GM19324 (cell line): ENCODE data around the gene CH25H.
"Not testable (repeated sequence)": the region's sequence is repeated elsewhere in the genome, so short reads cannot be mapped to it uniquely, and the experiment has no call there.

Source experiments
- ATAC-seq: cut with Tn5 transposase; IDR thresholded peaks from one replicate; pipeline ENCODE4 v1.9.1; 2021; ENCODE audit warnings: mild to moderate bottlenecking, moderate library complexity; ENCODE audit not compliant: unreplicated experiment, low FRiP score

The CH25H gene

DNA sequence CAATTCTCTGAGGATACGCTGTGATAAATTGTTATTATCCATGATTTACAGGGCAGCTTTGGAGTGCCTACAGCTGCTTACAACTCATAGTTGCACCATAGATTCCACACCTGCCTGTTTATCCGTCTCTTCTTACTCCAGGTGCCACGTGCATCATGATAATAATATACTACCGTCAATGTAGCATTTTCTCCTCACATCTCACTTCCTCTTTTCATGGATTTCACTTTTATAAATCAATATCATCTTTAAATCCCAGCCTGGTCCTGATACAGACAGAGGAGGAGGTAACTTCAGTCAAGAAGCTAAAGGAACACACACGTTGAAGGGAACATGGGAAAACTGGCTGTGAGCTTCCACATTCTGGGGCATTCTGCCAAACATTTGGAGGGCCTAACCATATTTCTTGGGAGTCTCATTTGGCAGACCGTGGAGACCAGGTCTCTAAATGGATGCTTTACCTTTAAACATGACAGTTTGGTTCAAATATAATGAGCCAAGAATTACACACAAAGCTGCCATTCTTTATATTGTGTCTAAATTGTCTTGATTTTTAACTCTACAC, 2.4 kb downstream of the CH25H start:
- no peak for ATAC-seq

GRCh38 chr10:89203237-89203636, 3.9 kb downstream of the CH25H start:
- no peak for ATAC-seq

GRCh38 chr10:89202033-89202425, 5.1 kb downstream of the CH25H start:
- no peak for ATAC-seq

- no peak for ATAC-seq
These were observed 5.6 kb downstream of the CH25H start for GRCh38 chr10:89201345-89202032.

DNA sequence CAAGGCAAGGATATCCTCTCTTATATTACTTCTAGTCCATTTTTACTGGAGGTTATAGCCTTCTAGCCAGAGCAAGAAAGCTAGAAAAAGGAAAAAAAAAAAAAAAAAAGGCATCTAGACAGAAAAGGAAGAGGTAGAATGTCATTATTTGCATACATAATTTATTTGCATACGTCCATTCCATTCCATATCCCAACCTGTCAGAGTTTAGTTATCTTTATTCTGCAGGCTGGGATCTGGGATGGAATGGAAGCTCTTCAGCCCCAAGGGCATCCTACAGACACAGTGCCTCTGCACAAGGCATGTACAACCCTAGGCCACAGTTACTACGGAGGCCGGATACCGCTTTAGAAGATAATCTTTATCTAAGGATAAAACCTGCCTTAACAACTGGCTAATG, 9.6 kb downstream of the CH25H start:
- no peak for ATAC-seq

GRCh38 chr10:89191301-89191700, 15.8 kb downstream of the CH25H start:
- not testable (repeated sequence) for ATAC-seq

- ATAC-seq = no peak
These were observed 17.8 kb downstream of the CH25H start for GRCh38 chr10:89189211-89189734.

DNA sequence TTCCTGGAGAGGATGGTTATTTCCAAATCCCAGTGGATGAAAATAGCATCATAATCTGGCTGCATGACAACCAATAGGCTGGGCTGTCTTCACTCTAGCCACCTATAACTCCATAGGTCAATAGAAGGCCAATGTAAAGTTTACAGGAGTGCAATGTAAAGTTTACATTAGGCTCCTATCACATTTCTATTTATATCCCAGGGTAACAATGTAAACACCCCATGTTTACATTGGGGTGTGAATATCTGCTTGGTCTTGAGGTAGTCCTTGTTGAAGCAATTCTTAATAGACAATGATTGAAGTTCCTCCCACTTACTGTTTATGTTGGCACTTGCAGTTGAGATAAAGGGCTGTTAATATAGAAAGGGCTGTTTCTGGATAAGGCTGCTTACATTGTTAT, 21.5 kb downstream of the CH25H start:
- ATAC-seq = no peak

DNA sequence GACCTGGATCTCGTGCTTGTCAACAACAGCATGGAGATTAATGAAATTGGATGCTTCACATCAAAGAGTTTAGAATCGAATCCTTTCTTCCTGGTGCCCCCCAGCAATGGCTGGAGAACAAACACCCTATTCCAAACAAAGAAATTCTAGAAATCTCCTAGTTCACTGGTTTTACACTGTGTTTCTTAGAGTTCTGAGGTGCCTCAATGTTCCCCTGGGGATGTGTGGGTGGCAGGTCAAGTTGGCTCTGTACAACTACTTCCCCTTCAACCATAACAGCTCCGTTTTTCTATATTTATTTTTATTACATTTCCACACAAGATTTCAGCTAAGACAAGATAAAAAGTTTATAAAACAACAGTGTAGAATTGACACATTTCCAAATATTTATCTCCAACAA, 22.5 kb downstream of the CH25H start:
- ATAC-seq = no peak

- no peak for ATAC-seq
These were observed 23.5 kb downstream of the CH25H start for GRCh38 chr10:89183571-89183970.

DNA sequence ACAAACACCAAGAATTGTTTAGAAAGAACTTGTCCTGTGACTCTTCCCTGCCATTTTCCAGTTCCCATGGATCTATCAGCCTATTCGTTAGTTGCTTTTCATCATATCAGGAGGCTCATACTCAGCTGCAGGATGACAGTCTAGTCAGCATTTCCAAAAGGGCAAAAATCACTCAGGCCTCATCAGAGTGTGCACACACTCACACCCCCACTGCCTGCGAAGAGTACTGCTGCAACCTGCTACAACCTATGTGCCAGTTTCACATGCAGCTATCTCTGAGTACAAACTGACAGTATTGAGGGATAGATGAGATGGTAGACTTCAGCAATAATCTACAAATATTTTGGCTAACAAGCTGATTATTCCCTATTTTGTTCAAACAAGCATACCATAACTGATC, 24.2 kb downstream of the CH25H start:
- no peak for ATAC-seq

DNA sequence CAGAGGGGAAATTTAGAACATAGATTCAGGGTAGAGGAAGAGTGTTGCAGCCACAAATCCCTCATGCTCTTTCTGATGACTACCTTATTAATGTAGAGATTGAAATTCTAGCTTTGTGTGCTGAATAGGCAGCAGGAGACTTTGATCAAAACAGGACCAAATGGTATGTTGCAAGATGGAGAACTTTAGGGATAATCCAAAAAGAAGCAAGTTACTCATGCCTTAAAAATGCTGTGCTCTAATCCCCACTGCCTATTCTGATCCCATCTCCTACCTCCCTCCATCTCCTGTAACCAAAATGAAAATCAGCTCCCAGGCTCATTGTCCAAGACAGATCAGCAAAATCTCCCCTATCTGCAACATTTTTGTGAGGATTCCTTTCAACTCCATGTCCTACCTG, 31.3 kb downstream of the CH25H start:
- ATAC-seq = no peak

GRCh38 chr10:89173075-89173474, 34.0 kb downstream of the CH25H start:
- no peak for ATAC-seq

DNA sequence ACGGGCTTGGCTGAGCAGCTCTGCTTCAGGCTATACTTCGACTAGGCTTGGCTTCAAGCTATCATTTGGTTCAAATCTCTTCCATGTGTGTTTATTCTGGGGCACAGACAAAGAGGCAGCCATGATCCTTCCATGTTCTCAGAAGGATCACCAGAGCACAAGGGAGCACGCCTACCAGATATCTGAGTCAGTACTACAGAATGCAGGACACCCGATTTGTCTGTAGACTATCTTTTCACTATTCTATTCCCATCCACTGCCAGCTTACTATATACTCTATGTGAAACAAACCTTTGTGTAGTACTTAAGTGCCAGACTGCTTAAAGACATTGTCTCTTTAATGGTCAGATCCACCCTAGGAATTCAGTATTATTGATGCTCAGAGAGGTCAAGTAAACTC, 35.1 kb downstream of the CH25H start:
- ATAC-seq = no peak

DNA sequence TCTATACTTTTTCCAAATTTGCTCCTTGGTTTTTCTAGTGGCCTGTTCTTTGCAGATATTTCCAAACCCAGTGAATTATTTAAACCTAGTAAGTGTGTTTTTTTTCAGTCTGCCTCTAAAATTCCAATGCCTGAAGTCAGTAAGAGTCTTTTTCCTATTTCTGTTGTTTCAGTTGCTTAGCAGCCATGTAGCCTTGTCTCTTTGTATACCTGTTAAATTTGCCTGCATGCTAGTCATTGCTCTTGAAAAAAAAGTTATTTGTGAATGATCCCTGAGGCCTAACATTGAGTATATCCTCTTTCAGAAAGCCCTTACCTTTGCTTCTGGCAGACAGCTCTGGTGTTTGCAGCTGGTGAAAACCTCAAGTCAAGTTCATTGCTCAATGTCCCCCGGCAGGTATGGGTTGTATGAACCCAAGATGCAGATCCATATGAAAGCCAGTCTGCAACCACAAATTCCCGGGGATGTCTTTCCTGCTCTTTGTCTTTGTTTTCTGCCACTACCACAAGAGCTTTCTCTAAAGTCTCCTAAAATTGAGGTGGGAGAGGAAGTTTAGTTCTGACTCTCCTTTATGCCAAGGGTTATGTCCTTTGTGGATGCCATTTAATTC, 35.7 kb downstream of the CH25H start:
- no peak for ATAC-seq

- ATAC-seq = not testable (repeated sequence)
These were observed 38.7 kb downstream of the CH25H start for GRCh38 chr10:89168354-89168900.

DNA sequence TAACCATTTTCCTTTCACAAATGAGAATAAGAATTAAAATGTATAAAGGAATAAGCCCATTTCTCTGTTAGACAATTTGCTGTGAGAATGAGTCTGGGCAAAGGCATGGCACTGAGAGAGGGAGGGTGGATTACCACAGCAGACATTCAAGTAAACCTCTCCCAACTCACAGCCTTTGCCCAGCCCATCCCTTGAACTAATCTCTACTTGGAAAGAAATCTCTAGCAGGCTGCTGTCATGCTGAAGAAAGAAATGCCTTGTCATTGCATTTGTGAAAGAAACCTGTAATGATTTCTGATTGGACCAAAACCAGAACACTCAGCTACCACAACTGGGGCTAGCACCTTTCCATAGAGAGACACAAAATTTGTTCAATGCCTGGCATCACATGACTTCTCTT, 39.2 kb downstream of the CH25H start:
- no peak for ATAC-seq

GRCh38 chr10:89165923-89166322, 41.2 kb downstream of the CH25H start:
- ATAC-seq = no peak

DNA sequence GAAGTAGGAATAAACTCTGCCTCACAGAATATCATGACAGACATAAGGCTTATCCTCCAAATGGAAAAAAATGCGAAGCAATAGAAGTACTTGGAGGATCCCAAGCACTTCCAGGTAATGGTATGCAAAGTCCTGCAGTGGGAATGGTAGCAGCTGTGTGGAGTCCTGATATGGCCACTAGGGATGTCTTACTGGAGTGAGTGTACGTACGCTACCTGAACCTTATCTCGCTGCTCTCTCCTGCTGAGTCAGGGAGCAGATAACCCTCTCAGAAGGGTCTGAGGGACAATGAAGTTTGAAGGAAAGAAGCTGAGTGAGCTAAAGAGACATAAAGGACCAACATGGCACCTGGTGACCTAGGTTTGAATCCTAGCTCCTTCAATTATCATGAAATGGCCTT, 42.2 kb downstream of the CH25H start:
- ATAC-seq = no peak

GRCh38 chr10:89164080-89164479, 43.0 kb downstream of the CH25H start:
- ATAC-seq = peak; percentile 10

DNA sequence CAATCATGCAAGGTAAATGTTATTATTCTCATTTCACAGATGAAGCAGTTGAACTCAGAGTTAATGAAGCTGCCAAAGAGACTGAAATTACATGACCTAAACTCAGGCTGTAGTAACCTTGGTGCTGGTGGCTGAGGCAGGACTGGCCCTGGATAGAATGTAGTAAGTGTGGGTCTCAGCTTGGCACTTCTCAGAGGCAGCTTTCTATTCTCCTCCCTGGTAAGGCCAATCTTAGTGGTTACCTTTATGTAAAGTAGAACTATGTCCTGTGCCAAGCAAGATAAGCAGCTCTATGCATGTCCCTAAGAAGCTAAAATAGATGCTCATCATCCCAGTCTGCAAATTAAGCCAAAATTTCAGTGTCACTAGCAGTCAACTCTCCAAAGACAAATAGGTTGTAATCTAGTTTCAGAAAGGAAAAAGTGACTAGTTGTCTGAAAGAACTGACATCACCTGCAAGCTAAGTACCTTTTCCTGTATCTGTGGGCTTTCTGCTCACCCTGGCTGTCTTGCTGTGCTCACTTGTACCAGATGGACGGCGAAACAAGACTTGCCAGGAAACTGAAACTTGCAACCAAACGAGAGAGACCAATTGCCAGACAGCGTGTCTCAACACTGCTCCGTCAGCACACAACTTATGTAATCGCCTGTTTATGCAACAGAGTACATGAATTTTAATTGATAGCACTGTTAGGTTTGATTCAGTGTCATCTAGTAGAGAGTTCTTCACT, 43.7 kb downstream of the CH25H start:
- peak; percentile 98 for ATAC-seq
